Spinal cord (tissue), 10 donors: Measurements from ENCODE around the gene USB1. TPM values are rescaled to one million over a fixed set of nuclear protein-coding genes. Genes with fewer than 3 reads are reported as not detected.

Experiments used
- DNase-seq, 6 donors: peaks; one replicate each; pipeline versions ENCODE4 v3.0.0 to v3.0.0-alpha.2; 2013 to 2015; ENCODE audit warnings: low spot score in 6 of 6, low read depth in 4 of 6
- H3K27ac ChIP-seq: one replicate; pipeline ENCODE4 v1.5.1; 2013; ENCODE audit warnings: low read depth, low read length, control low read depth
- H3K27me3 ChIP-seq: one replicate; pipeline ENCODE4 v1.6.1; 2013; ENCODE audit warnings: low read length; ENCODE audit not compliant: control insufficient read depth, insufficient read depth
- H3K36me3 ChIP-seq: one replicate; pipeline ENCODE4 v1.6.1; 2013; ENCODE audit warnings: low read length; ENCODE audit not compliant: control insufficient read depth, insufficient read depth
- H3K4me1 ChIP-seq: one replicate; pipeline ENCODE4 v1.6.1; 2013; ENCODE audit warnings: low read length; ENCODE audit not compliant: control insufficient read depth, insufficient read depth
- H3K4me3 ChIP-seq: one replicate; pipeline ENCODE4 v1.5.1; 2013; ENCODE audit warnings: low read depth, low read length, control low read depth
- H3K9me3 ChIP-seq: one replicate; pipeline ENCODE4 v1.6.1; 2013; ENCODE audit warnings: low read length; ENCODE audit not compliant: control insufficient read depth, insufficient read depth
- WGBS: methylation state at CpG from one replicate; pipeline ENCODE4 v1.1.5; 2013; ENCODE audit warnings: missing lambda C conversion rate; ENCODE audit not compliant: insufficient coverage; 5-methylcytosine and 5-hydroxymethylcytosine counted together
- polyA plus RNA-seq, 2 donors: library from polyadenylated mRNA; unstranded; fragments of 120-200 nt; gene quantifications; one replicate each; pipeline ENCODE4 v1.2.1, GENCODE V29; 2013; ENCODE audit not compliant: insufficient read length in 2 of 2
- total RNA-seq, 2 donors: library from RNA; depleted of rRNA in 1 of 2; stranded (reverse); fragments of 120-200 nt in 1 of 2; fragments of >200 nt in 1 of 2; gene quantifications; one replicate each; pipeline versions ENCODE4 v1.2.3 to v1.2.4, GENCODE V29; 2013 to 2014
- donor health status: healthy.

USB1 gene
- total and polyA plus RNA-seq, 4 donors: 9.6 to 51.7 (median 33.1) TPM

DNA sequence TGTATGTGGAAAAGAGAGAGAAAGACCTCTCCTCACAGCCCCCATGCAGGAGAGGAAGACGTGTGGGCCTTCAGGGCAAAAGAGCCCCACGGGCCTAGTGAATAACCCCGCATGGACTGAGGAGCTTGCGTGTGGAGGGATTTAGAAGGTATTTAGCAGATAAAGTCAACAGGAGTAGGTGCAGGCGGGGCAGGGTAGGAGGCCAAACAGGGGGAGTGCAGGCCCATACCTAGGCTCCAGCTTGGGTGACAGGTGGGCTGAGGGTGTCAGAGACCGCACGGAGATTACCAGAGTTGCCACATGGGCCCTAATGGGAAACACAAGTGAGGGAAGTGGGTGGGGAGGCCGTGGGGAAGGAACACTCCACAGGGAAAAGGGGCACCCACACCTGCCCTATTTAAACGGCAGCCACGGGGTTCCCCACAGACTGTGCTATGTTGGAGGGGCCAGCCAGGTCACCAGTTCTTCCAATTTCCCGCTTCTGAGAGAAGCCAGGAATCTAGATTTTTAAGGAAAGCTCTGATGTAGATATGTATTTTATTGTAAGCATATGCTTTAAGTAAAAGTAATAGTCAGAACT, 22.1 kb upstream of the USB1 start:
- Histone ChIP-seq H3K27me3 (peaks cover under 1% of the 10 kb centered on the region), H3K4me1 (peaks cover 11% of the 10 kb centered on the region), H3K4me3 (no peak overlapping the region), H3K36me3 (no peaks in the 10 kb centered on the region), H3K9me3 (no peaks in the 10 kb centered on the region), H3K27ac (no peak overlapping the region)
- no peak for DNase-seq
- WGBS: 87% methylated on average over 10 of the region's 11 CpGs

DNA sequence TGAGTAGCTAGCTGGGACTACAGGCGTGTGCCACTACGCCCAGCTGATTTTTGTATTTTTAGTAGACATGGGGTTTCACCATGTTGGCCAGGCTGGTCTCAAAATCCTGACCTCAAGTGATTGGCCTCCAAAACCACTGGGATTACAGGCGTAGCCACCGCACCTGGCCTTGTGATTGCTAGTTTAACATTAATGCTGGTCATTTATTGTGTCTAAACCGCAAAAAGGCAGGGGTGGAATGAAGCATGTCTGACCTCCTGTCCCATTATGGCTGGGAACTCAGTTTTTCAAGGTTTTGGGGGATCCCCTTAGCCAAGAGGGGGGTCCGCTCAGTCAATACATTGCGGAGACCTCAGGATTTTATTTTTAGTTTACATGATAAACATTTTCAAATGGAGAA, 19.6 kb upstream of the USB1 start:
- Histone ChIP-seq H3K36me3 (no peaks in the 10 kb centered on the region), H3K27me3 (peaks cover 19% of the 10 kb centered on the region), H3K4me1 (peaks cover 20% of the 10 kb centered on the region), H3K9me3 (no peaks in the 10 kb centered on the region), H3K27ac (no peak overlapping the region), H3K4me3 (no peak overlapping the region)
- no peak for DNase-seq
- WGBS: 93% methylated on average over 5 of the region's 7 CpGs

DNA sequence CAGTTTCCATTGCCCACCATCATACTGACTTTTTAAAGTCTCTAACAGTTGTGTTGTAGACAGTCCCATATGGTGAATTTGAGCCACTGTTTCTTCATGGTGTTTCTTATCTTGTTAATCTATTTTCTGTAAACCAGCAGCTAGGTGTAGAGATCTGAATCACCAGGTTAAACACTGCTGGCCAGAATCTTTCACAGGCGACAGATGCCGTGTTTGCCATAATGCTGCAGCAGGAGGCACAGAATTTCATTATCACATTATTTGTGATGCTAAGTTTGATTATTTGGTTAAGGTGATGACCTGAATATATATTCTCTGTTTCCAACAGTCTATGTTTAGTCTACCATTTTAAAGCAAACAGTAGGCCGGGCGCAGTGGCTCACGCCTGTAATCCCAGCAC, 18.8 kb upstream of the USB1 start:
- Histone ChIP-seq H3K27ac (no peak overlapping the region), H3K36me3 (no peaks in the 10 kb centered on the region), H3K4me3 (no peak overlapping the region), H3K4me1 (peaks cover 20% of the 10 kb centered on the region), H3K27me3 (peaks cover 22% of the 10 kb centered on the region), H3K9me3 (no peaks in the 10 kb centered on the region)
- peak in 1 of 6 donors; percentile 31 for DNase-seq
- no CpG with 5 or more reads among the region's 5 CpGs for WGBS

DNA sequence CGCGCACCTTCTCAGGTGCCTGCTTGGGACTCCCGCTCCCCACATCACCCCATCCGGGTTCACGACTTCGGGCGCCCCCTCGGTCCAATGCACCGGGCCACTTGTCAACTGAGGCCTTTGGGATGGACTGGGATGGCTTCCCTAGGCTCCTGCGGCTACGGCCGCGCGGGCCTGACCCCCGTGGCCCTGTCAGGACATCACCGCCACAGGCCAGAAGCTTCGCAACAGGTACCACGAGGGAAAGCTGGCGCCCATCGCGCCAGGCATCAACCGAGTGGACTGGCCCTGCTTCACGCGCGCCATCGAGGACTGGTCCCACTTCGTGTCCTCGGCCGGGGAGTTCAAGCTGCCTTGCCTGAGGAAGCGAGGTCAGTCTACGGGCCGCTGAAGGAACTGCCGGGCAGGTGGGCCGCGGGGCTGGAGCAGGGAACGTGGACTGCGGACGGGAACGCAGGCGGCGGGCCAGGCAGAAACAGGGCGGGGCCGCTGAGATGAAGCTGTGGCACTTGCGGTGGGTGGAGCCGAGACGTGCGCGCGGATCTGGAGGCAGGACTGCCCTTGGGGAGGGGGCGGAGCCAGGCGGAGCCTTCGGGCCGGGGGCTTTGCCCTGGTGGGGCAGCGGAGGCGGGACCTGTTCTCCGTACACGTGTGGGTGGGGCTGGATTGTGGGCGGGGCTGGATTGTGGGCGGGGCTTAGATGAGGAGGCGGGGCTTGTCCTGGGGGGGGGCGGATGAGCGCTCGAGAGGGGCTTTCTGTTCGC, 16.6 kb upstream of the USB1 start:
- DNase-seq: peak in 3 of 6 donors; percentile 54 to 94 (median 90)
- H3K9me3 ChIP-seq: no peaks in the 10 kb centered on the region
- no peak overlapping the region for H3K27ac ChIP-seq
- H3K4me1 ChIP-seq: peaks cover 20% of the 10 kb centered on the region
- peaks cover 22% of the 10 kb centered on the region for H3K27me3 ChIP-seq
- WGBS: 6% methylated on average over 59 of the region's 64 CpGs
- peak overlapping the region; percentile 59 for H3K4me3 ChIP-seq
- no peaks in the 10 kb centered on the region for H3K36me3 ChIP-seq

DNA sequence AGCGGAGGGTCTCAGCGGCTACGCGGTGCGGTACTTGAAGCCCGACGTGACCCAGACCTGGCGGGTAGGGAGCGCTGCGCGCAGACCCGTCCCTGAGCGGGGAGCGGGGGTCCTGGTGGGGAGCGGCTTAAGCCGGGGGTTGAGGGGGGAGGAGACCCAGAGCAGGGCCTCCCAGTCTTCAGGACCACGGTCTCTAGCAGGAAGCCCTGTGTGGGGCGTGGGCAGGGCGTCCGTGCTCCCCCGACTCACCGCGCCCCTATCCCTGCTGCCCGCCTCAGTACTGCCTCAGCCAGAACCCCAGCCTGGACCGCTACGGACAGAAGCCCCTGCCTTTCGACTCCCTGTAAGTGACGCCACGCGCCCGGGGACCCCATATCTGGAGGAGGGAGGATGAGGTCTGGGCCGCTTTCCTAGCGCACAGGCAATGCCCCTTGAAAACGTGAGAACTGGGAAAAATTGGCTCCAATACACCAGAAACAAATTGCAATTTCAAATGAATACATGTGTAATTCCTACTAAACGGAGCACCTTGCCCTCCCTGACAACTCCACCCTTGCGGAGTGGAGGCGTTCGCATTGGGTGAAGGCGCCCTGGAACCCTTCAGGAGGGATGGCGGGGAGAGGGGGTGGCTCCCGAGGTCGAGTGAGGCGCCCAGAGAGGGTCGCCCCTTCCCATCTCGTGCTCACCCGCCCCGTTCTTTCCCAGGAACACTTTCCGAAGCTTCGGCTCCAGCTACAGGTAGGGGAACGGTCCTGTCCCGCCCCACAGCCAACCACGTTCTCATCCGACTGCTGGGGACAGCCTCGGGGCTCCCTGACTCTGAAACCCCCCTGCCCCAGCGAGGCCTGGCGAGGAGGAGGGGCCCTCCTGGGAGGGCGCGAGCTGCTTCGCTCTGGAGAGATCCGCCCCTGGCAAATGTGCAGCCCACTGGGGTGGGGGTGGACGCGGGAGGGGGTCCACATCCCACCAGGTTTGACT, 15.7 kb upstream of the USB1 start:
- Histone ChIP-seq H3K4me3 (peak overlapping the region; percentile 59), H3K36me3 (no peaks in the 10 kb centered on the region), H3K27me3 (peaks cover 22% of the 10 kb centered on the region), H3K9me3 (no peaks in the 10 kb centered on the region), H3K4me1 (peaks cover 20% of the 10 kb centered on the region), H3K27ac (no peak overlapping the region)
- WGBS: 4% methylated on average over 44 of the region's 62 CpGs
- peak in 1 of 6 donors; percentile 47 for DNase-seq

DNA sequence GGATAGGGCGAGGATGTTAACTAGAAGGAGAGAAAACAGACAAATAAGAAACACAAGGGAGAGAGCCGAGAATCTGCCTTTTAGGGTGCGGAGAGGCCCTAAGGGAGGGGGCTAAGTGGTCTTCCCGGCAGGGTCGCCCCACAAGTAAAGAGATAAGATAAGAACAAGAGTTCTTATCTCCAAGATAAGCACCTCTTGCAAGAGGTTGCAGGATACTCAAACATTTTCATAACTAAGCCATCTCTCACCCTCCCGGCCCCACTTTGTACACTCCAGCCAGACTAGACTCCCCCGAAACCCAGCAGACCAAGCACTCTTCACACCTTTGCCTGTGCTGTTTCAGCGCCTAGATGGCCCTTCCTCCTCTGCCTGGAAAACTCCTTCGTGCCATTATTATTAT, 15.0 kb upstream of the USB1 start:
- H3K4me1 ChIP-seq: peaks cover 20% of the 10 kb centered on the region
- no peaks in the 10 kb centered on the region for H3K9me3 ChIP-seq
- no peak overlapping the region for H3K27ac ChIP-seq
- peak overlapping the region; percentile 59 for H3K4me3 ChIP-seq
- WGBS: 62% methylated on average over 7 of the region's 9 CpGs
- no peak for DNase-seq
- H3K36me3 ChIP-seq: no peaks in the 10 kb centered on the region
- peaks cover 22% of the 10 kb centered on the region for H3K27me3 ChIP-seq

DNA sequence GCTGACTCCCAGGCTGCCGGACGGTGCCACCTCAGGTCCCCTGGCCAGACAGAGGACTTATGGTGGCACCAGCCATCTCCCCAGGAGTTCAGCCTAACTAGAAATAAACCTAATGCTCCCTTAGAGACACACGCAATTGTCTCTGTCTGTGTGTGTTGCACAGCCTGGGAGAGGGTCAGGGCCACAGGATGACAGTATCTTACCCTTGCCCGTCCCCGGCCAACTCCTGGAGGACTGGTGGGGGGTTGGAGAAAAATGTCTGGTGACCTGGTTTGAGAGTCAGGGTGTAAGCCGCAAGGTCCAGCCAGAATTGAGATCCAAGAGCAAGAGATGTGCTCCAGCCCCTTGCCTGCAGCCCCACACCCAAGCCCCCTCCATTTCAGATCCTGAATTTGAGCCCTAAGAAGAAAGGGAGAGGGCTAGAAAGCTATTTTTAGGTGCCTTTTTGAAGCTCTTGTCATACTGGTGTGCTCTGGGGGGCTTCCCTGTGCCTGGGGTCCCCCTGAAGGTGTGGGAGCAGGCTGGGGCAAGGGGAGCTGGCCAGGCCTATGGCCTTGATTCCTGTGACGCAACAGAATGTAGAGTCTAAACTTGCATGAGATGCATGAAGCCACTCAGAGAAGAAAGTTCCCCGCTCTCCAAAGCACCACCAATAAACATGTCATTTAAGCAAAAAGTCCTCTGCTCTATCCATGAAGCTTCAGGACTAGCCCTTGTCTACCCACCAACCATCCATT, 13.6 kb upstream of the USB1 start:
- H3K36me3 ChIP-seq: peaks cover 10% of the 10 kb centered on the region
- H3K4me1 ChIP-seq: peaks cover 20% of the 10 kb centered on the region
- 96% methylated on average over 6 of the region's 8 CpGs for WGBS

DNA sequence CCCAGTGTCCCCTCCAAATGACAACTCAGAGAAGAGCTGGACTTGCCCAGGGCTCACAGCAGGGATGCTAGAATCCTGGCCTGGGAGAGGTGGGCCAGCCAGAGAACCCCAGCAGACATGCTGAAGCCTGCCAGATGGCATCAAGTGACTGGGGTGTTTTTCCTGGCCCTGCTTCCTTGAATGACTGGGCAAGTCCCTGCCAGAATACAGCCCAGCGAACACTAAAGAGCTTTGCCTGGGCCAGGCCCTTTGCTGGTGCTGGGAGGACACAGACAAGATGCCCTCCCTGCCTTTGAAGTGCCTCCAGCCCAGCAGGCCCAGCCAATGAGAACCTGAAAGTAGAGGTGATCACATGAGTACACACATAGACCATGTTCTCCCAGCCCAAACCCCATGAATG, 12.3 kb upstream of the USB1 start:
- H3K36me3 ChIP-seq: peaks cover 21% of the 10 kb centered on the region
- H3K4me3 ChIP-seq: no peak overlapping the region
- 56% methylated on average over 1 of the region's 1 CpG for WGBS

More for the DNA sequence above, 13.6 kb upstream of the USB1 start:
- DNase-seq: no peak
- Histone ChIP-seq H3K27me3 (peaks cover 22% of the 10 kb centered on the region), H3K27ac (no peak overlapping the region), H3K9me3 (no peaks in the 10 kb centered on the region), H3K4me3 (no peak overlapping the region)

DNA sequence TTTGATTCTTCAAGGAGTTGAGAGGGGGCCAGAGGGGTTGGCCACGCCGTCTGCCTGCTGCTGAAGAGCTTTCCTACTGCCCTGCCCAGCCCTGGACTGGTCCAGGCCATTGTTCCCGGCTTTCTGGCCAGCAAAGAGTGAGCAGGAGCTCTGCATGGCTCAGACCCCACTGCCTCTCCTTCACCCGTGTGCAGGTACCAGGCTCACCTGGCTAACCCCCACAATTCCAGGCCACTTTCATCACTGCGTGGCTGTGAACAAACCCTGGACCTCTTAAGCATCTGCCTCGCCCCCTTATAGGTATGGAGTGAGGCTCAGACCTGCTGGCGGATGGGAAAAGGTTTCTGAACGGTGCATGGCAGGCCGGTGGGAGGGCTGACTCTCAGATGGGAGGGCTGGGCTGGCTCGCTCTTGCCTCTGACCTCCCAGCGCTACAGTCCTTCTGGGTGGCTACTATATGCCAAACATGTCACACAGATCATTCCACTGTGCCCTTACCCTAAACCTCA, 9.6 kb upstream of the USB1 start:
- no peak overlapping the region for H3K4me3 ChIP-seq
- no peak for DNase-seq
- WGBS: 79% methylated on average over 7 of the region's 11 CpGs
- H3K27ac ChIP-seq: no peak overlapping the region
- peaks cover 46% of the 10 kb centered on the region for H3K36me3 ChIP-seq
- peaks cover 12% of the 10 kb centered on the region for H3K4me1 ChIP-seq
- H3K27me3 ChIP-seq: peaks cover 3% of the 10 kb centered on the region
- H3K9me3 ChIP-seq: no peaks in the 10 kb centered on the region

More for the DNA sequence above, 12.3 kb upstream of the USB1 start:
- no peak overlapping the region for H3K27ac ChIP-seq
- peak in 1 of 6 donors; percentile 57 for DNase-seq
- H3K27me3 ChIP-seq: peaks cover 22% of the 10 kb centered on the region
- peaks cover 20% of the 10 kb centered on the region for H3K4me1 ChIP-seq
- no peaks in the 10 kb centered on the region for H3K9me3 ChIP-seq
